ENCODE results near the gene PPP1R2.

PPP1R2 gene

GRCh38 chr3:195467641-195468390 lies 75.3 kb downstream of the PPP1R2 start:
- Histone ChIP-seq H3K4me1 (ENCODE audit: insufficient read depth, low read length, poor library complexity, severe bottlenecking) (no peaks in the 10 kb centered on the region), H3K4me2 (ENCODE audit: low read depth, low read length, poor library complexity, severe bottlenecking) (no peak overlapping the region), H2AFZ (ENCODE audit: low read length) (no peak overlapping the region), H3K4me3 (ENCODE audit: low read length, poor library complexity, severe bottlenecking) (no peak overlapping the region), H3F3A (ENCODE audit: low read depth) (no peaks in the 10 kb centered on the region), H3K9me3 (ENCODE audit: insufficient read depth, low read depth, low read length) (no peaks in the 10 kb centered on the region), H3K9ac (ENCODE audit: low read depth, low read length, poor library complexity, severe bottlenecking) (no peak overlapping the region), H3K9me2 (replicated peaks; ENCODE audit: low read depth, low read length) (no peaks in the 10 kb centered on the region), H4K20me1 (ENCODE audit: insufficient read depth, low read length, poor library complexity, severe bottlenecking) (no peaks in the 10 kb centered on the region), H3K79me2 (ENCODE audit: insufficient read depth, low read length) (no peaks in the 10 kb centered on the region), H3K27me3 (ENCODE audit: insufficient read depth, low read length, poor library complexity, severe bottlenecking) (no peaks in the 10 kb centered on the region), H3K36me3 (ENCODE audit: insufficient read depth, low read length) (no peaks in the 10 kb centered on the region)
- TF ChIP-seq EZH2phosphoT487 (IDR thresholded peaks at IDR 0.05; ENCODE audit: borderline replicate concordance) (no peak), CTCF (conservative IDR thresholded peaks at IDR 0.05; ENCODE audit: low read length) (no peak)

GRCh38 chr3:195466251-195466650 lies 76.9 kb downstream of the PPP1R2 start:
- Histone ChIP-seq H3F3A (ENCODE audit: low read depth) (no peaks in the 10 kb centered on the region), H3K4me3 (ENCODE audit: low read length, poor library complexity, severe bottlenecking) (no peak overlapping the region), H3K36me3 (ENCODE audit: insufficient read depth, low read length) (no peaks in the 10 kb centered on the region), H4K20me1 (ENCODE audit: insufficient read depth, low read length, poor library complexity, severe bottlenecking) (no peaks in the 10 kb centered on the region), H3K27me3 (ENCODE audit: insufficient read depth, low read length, poor library complexity, severe bottlenecking) (no peaks in the 10 kb centered on the region), H3K79me2 (ENCODE audit: insufficient read depth, low read length) (no peaks in the 10 kb centered on the region), H3K4me2 (ENCODE audit: low read depth, low read length, poor library complexity, severe bottlenecking) (no peak overlapping the region), H2AFZ (ENCODE audit: low read length) (no peak overlapping the region), H3K9ac (ENCODE audit: low read depth, low read length, poor library complexity, severe bottlenecking) (no peak overlapping the region), H3K9me3 (ENCODE audit: insufficient read depth, low read depth, low read length) (no peaks in the 10 kb centered on the region), H3K9me2 (replicated peaks; ENCODE audit: low read depth, low read length) (no peaks in the 10 kb centered on the region), H3K4me1 (ENCODE audit: insufficient read depth, low read length, poor library complexity, severe bottlenecking) (no peaks in the 10 kb centered on the region)
- no peak for TF ChIP-seq EZH2phosphoT487 (IDR thresholded peaks at IDR 0.05; ENCODE audit: borderline replicate concordance)
- no peak for TF ChIP-seq CTCF (conservative IDR thresholded peaks at IDR 0.05; ENCODE audit: low read length)

Data from Loucy (cell line).